ENCODE results near the gene SCYGR6.

SCYGR6 gene

DNA sequence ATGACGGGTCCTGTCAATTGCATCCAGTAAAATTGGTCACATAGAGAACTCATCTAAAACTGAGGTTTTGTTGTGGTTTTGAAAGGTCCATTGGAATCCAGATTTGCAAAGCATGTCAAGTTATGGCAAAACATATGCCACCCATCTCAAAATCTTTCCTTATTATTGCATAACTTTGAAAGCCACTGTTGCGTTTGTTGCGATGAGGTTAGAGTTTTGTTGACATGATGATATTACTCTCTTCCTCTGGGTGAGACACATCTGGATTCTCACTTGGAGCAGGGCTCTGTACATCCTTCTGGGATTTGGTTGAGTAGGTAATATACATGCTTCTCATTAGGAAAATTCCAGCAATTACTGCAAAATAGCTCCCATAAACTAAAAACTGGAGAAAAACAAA is 37.4 kb downstream of the SCYGR6 start:
- H3K27ac ChIP-seq (replicated peaks; ENCODE audit: low read length) = no peak overlapping the region
- WGBS, 2 donors (ENCODE audit: extremely low coverage in 2 of 2, insufficient read length in 2 of 2, insufficient replicate concordance in 1 of 2) = no CpG with 5 or more reads among the region's 3 CpGs
- no peak overlapping the region for H2BK12ac ChIP-seq (ENCODE audit: low read length)
- no peak overlapping the region for H2AFZ ChIP-seq (ENCODE audit: low read length)
- H3K4me2 ChIP-seq (ENCODE audit: insufficient read depth, low read length, poor library complexity, severe bottlenecking) = no peak overlapping the region
- H4K8ac ChIP-seq (ENCODE audit: low read depth, low read length) = no peak overlapping the region
- no peak overlapping the region for H2BK15ac ChIP-seq (ENCODE audit: low read length)
- H3K4ac ChIP-seq (ENCODE audit: low read length) = no peak overlapping the region
- H3K4me1 ChIP-seq (ENCODE audit: control insufficient read depth in 2 of 2, insufficient read depth in 1 of 2, low read depth in 1 of 2, low read length in 2 of 2) = no peaks in the 10 kb centered on the region
- no peak overlapping the region for H3K14ac ChIP-seq (ENCODE audit: low read length)
- no peak overlapping the region for H2AK5ac ChIP-seq (ENCODE audit: low read depth, low read length)
- no peak overlapping the region for H3K9ac ChIP-seq (ENCODE audit: low read depth, low read length, poor library complexity)
- H3K4me3 ChIP-seq (ENCODE audit: low read length in 2 of 2) = no peak overlapping the region
- H3K27me3 ChIP-seq (ENCODE audit: control insufficient read depth in 3 of 3, insufficient read depth in 3 of 3, low read depth in 1 of 3, low read length in 3 of 3) = no peaks in the 10 kb centered on the region
- no peak for DNase-seq (ENCODE audit: low spot score)
- no peaks in the 10 kb centered on the region for H3K79me1 ChIP-seq (ENCODE audit: low read depth, low read length)
- no peak overlapping the region for H3K18ac ChIP-seq (ENCODE audit: low read length)
- H2BK120ac ChIP-seq (ENCODE audit: low read depth, low read length) = no peak overlapping the region
- H3K36me3 ChIP-seq (replicated peaks in 1 of 2; ENCODE audit: control insufficient read depth in 2 of 2, insufficient read depth in 2 of 2, low read length in 2 of 2) = no peaks in the 10 kb centered on the region
- H3K23ac ChIP-seq (ENCODE audit: low read depth, low read length, poor library complexity) = no peak overlapping the region
- H4K91ac ChIP-seq (ENCODE audit: low read depth, low read length, poor library complexity) = no peak overlapping the region
- H3K9me3 ChIP-seq (replicated peaks in 1 of 2; ENCODE audit: control insufficient read depth in 2 of 2, insufficient read depth in 1 of 2, low read depth in 1 of 2, low read length in 2 of 2) = no peaks in the 10 kb centered on the region
- H2BK5ac ChIP-seq (ENCODE audit: low read length) = no peak overlapping the region

DNA sequence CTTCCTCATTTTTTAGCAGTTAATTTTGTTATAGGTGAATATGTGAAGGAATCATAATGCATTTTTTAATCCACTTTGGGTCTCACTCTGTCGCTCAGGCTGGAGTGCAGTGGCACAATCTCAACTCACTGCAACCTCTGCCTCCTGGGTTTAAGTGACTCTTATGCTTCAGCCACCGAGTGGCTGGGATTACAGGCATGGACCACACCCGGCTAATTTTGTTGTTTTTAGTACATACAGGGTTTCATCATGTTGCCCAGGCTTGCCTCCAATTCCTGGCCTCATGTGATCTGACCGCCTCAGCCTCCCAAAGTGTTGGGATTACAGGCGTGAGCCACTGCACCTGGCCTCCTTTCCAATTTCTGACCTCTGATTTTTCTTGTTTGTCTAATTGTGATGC is 40.3 kb downstream of the SCYGR6 start:
- Histone ChIP-seq H2BK5ac (ENCODE audit: low read length) (no peak overlapping the region), H3K27me3 (ENCODE audit: control insufficient read depth in 3 of 3, insufficient read depth in 3 of 3, low read depth in 1 of 3, low read length in 3 of 3) (no peaks in the 10 kb centered on the region), H3K4me3 (ENCODE audit: low read length in 2 of 2) (no peak overlapping the region), H3K23ac (ENCODE audit: low read depth, low read length, poor library complexity) (no peak overlapping the region), H2BK15ac (ENCODE audit: low read length) (no peak overlapping the region), H2BK120ac (ENCODE audit: low read depth, low read length) (no peak overlapping the region), H2AK5ac (ENCODE audit: low read depth, low read length) (no peak overlapping the region), H4K91ac (ENCODE audit: low read depth, low read length, poor library complexity) (no peak overlapping the region), H3K36me3 (replicated peaks in 1 of 2; ENCODE audit: control insufficient read depth in 2 of 2, insufficient read depth in 2 of 2, low read length in 2 of 2) (no peaks in the 10 kb centered on the region), H3K4me2 (ENCODE audit: insufficient read depth, low read length, poor library complexity, severe bottlenecking) (no peak overlapping the region), H3K9me3 (replicated peaks in 1 of 2; ENCODE audit: control insufficient read depth in 2 of 2, insufficient read depth in 1 of 2, low read depth in 1 of 2, low read length in 2 of 2) (no peaks in the 10 kb centered on the region), H3K14ac (ENCODE audit: low read length) (no peak overlapping the region), H3K4me1 (ENCODE audit: control insufficient read depth in 2 of 2, insufficient read depth in 1 of 2, low read depth in 1 of 2, low read length in 2 of 2) (no peaks in the 10 kb centered on the region), H3K18ac (ENCODE audit: low read length) (no peak overlapping the region), H3K9ac (ENCODE audit: low read depth, low read length, poor library complexity) (no peak overlapping the region), H3K27ac (replicated peaks; ENCODE audit: low read length) (no peak overlapping the region), H3K4ac (ENCODE audit: low read length) (no peak overlapping the region), H3K79me1 (ENCODE audit: low read depth, low read length) (no peaks in the 10 kb centered on the region), H2AFZ (ENCODE audit: low read length) (no peak overlapping the region), H2BK12ac (ENCODE audit: low read length) (no peak overlapping the region), H4K8ac (ENCODE audit: low read depth, low read length) (no peak overlapping the region)
- DNase-seq (ENCODE audit: low spot score) = no peak
- no CpG with 5 or more reads among the region's 5 CpGs for WGBS, 2 donors (ENCODE audit: extremely low coverage in 2 of 2, insufficient read length in 2 of 2, insufficient replicate concordance in 1 of 2)

DNA sequence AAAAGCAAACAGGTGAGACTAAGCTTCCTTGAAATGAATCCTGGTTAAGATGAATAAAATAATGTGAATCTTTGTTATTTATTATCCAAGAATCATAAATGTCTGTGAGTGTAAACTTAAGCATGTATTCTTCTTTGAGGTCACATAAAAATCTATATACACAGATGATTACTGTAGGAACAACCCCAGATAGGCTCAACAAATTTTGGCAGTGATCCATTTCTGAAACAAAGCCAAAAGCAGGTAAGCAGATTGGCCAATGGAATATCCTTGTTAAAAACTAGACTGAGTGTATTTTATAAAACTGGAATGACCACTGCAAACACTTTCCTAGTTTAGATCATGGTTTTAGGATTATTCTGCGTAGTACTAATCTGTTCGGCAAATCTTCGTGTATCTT is 46.6 kb downstream of the SCYGR6 start:
- no peak overlapping the region for H3K18ac ChIP-seq (ENCODE audit: low read length)
- no peak overlapping the region for H2AK5ac ChIP-seq (ENCODE audit: low read depth, low read length)
- H3K79me1 ChIP-seq (ENCODE audit: low read depth, low read length) = no peaks in the 10 kb centered on the region
- H3K9ac ChIP-seq (ENCODE audit: low read depth, low read length, poor library complexity) = no peak overlapping the region
- H2AFZ ChIP-seq (ENCODE audit: low read length) = no peak overlapping the region
- no peaks in the 10 kb centered on the region for H3K27me3 ChIP-seq (ENCODE audit: control insufficient read depth in 3 of 3, insufficient read depth in 3 of 3, low read depth in 1 of 3, low read length in 3 of 3)
- no peak overlapping the region for H3K23ac ChIP-seq (ENCODE audit: low read depth, low read length, poor library complexity)
- H4K91ac ChIP-seq (ENCODE audit: low read depth, low read length, poor library complexity) = no peak overlapping the region
- H3K4ac ChIP-seq (ENCODE audit: low read length) = no peak overlapping the region
- H2BK5ac ChIP-seq (ENCODE audit: low read length) = no peak overlapping the region
- H4K8ac ChIP-seq (ENCODE audit: low read depth, low read length) = no peak overlapping the region
- H2BK15ac ChIP-seq (ENCODE audit: low read length) = no peak overlapping the region
- H3K14ac ChIP-seq (ENCODE audit: low read length) = no peak overlapping the region
- no peak overlapping the region for H2BK12ac ChIP-seq (ENCODE audit: low read length)
- no CpG with 5 or more reads among the region's 3 CpGs for WGBS, 2 donors (ENCODE audit: extremely low coverage in 2 of 2, insufficient read length in 2 of 2, insufficient replicate concordance in 1 of 2)
- H3K4me2 ChIP-seq (ENCODE audit: insufficient read depth, low read length, poor library complexity, severe bottlenecking) = no peak overlapping the region
- no peak for DNase-seq (ENCODE audit: low spot score)
- H3K9me3 ChIP-seq (replicated peaks in 1 of 2; ENCODE audit: control insufficient read depth in 2 of 2, insufficient read depth in 1 of 2, low read depth in 1 of 2, low read length in 2 of 2) = no peaks in the 10 kb centered on the region
- H3K4me1 ChIP-seq (ENCODE audit: control insufficient read depth in 2 of 2, insufficient read depth in 1 of 2, low read depth in 1 of 2, low read length in 2 of 2) = no peaks in the 10 kb centered on the region
- H3K36me3 ChIP-seq (replicated peaks in 1 of 2; ENCODE audit: control insufficient read depth in 2 of 2, insufficient read depth in 2 of 2, low read length in 2 of 2) = no peaks in the 10 kb centered on the region
- H3K27ac ChIP-seq (replicated peaks; ENCODE audit: low read length) = no peak overlapping the region
- H3K4me3 ChIP-seq (ENCODE audit: low read length in 2 of 2) = no peak overlapping the region
- H2BK120ac ChIP-seq (ENCODE audit: low read depth, low read length) = no peak overlapping the region

DNA sequence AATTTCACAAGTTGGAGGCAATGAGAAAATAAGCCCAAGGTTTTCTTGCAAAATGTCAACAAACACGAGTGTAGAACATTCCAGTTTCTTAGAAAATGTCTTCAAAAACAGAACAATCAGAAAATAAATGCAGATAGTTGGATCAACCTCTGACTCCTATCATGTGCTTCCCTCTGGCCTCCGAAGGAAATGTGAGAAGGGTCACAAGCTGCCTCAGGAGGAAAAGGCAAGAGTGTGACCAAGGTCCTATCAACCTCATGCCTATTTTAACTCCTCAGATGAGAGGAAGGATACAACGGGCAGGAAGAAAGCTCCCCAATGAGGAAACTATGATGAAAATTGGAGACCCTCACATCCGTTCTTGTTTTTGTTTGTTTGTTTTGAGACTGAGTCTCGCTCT is 50.1 kb downstream of the SCYGR6 start:
- H3K14ac ChIP-seq (ENCODE audit: low read length) = no peak overlapping the region
- no peak overlapping the region for H2BK120ac ChIP-seq (ENCODE audit: low read depth, low read length)
- no peaks in the 10 kb centered on the region for H3K9me3 ChIP-seq (replicated peaks in 1 of 2; ENCODE audit: control insufficient read depth in 2 of 2, insufficient read depth in 1 of 2, low read depth in 1 of 2, low read length in 2 of 2)
- no peak overlapping the region for H3K4me2 ChIP-seq (ENCODE audit: insufficient read depth, low read length, poor library complexity, severe bottlenecking)
- no peaks in the 10 kb centered on the region for H3K79me1 ChIP-seq (ENCODE audit: low read depth, low read length)
- H2BK5ac ChIP-seq (ENCODE audit: low read length) = no peak overlapping the region
- H3K9ac ChIP-seq (ENCODE audit: low read depth, low read length, poor library complexity) = no peak overlapping the region
- no peaks in the 10 kb centered on the region for H3K4me1 ChIP-seq (ENCODE audit: control insufficient read depth in 2 of 2, insufficient read depth in 1 of 2, low read depth in 1 of 2, low read length in 2 of 2)
- H3K23ac ChIP-seq (ENCODE audit: low read depth, low read length, poor library complexity) = no peak overlapping the region
- no peaks in the 10 kb centered on the region for H3K36me3 ChIP-seq (replicated peaks in 1 of 2; ENCODE audit: control insufficient read depth in 2 of 2, insufficient read depth in 2 of 2, low read length in 2 of 2)
- H3K4ac ChIP-seq (ENCODE audit: low read length) = no peak overlapping the region
- WGBS, 2 donors (ENCODE audit: extremely low coverage in 2 of 2, insufficient read length in 2 of 2, insufficient replicate concordance in 1 of 2) = no CpG with 5 or more reads among the region's 5 CpGs
- no peak overlapping the region for H2BK15ac ChIP-seq (ENCODE audit: low read length)
- no peak for DNase-seq (ENCODE audit: low spot score)
- H3K27me3 ChIP-seq (ENCODE audit: control insufficient read depth in 3 of 3, insufficient read depth in 3 of 3, low read depth in 1 of 3, low read length in 3 of 3) = no peaks in the 10 kb centered on the region
- no peak overlapping the region for H3K4me3 ChIP-seq (ENCODE audit: low read length in 2 of 2)
- no peak overlapping the region for H3K18ac ChIP-seq (ENCODE audit: low read length)
- H2AFZ ChIP-seq (ENCODE audit: low read length) = no peak overlapping the region
- no peak overlapping the region for H2AK5ac ChIP-seq (ENCODE audit: low read depth, low read length)
- H3K27ac ChIP-seq (replicated peaks; ENCODE audit: low read length) = no peak overlapping the region
- no peak overlapping the region for H4K8ac ChIP-seq (ENCODE audit: low read depth, low read length)
- no peak overlapping the region for H2BK12ac ChIP-seq (ENCODE audit: low read length)
- no peak overlapping the region for H4K91ac ChIP-seq (ENCODE audit: low read depth, low read length, poor library complexity)

Measured in neuronal stem cell (in vitro differentiated cells).